HG03571 (cell line): ENCODE data around the gene KCNMB2.
"Not testable (repeated sequence)": the region's sequence is repeated elsewhere in the genome, so short reads cannot be mapped to it uniquely, and the experiment has no call there.

Experiments used
- ATAC-seq: cut with Tn5 transposase; IDR thresholded peaks from one replicate; pipeline ENCODE4 v1.9.1; 2021; ENCODE audit not compliant: unreplicated experiment

KCNMB2 gene

GRCh38 chr3:178850450-178851190 is 314.4 kb downstream of the KCNMB2 start:
- ATAC-seq, result no peak

GRCh38 chr3:178851564-178851963 is 315.3 kb downstream of the KCNMB2 start:
- no peak for ATAC-seq

GRCh38 chr3:178856804-178857203 is 320.6 kb downstream of the KCNMB2 start:
- ATAC-seq, result no peak

- no peak for ATAC-seq
These were observed 323.1 kb downstream of the KCNMB2 start for GRCh38 chr3:178859386-178859785.

GRCh38 chr3:178859900-178860436 is 323.7 kb downstream of the KCNMB2 start:
- not testable (repeated sequence) for ATAC-seq

- no peak for ATAC-seq
These were observed 332.4 kb downstream of the KCNMB2 start for GRCh38 chr3:178868681-178869080.

GRCh38 chr3:178870085-178870484 is 333.8 kb downstream of the KCNMB2 start:
- no peak for ATAC-seq

- no peak for ATAC-seq
These were observed 338.9 kb downstream of the KCNMB2 start for GRCh38 chr3:178875157-178875556.

GRCh38 chr3:178875836-178876235 is 339.6 kb downstream of the KCNMB2 start:
- no peak for ATAC-seq

- ATAC-seq, result no peak
These were observed 344.0 kb downstream of the KCNMB2 start for GRCh38 chr3:178880274-178880673.
